RPMI7951 (cell line): Measurements from ENCODE around the gene BNIP3. TPM values are rescaled to one million over a fixed set of nuclear protein-coding genes. Genes with fewer than 3 reads are reported as not detected.

Experiments used
- DNase-seq: peaks from one replicate; pipeline ENCODE4 v3.0.0-alpha.2; 2012; ENCODE audit warnings: low read depth
- total RNA-seq: library from RNA; depleted of rRNA; stranded (reverse); fragments of >200 nt; shearing (Covaris generic); gene quantifications from 2 replicates; pipeline ENCODE4 v1.2.3, GENCODE V29; 2014

The BNIP3 gene
- total RNA-seq, 1 experiment from 2014 or later, result 314 TPM

GRCh38 chr10:131978851-131979250 lies 2.9 kb downstream of the BNIP3 start:
- DNase-seq, result no peak

GRCh38 chr10:131978366-131978765 lies 3.4 kb downstream of the BNIP3 start:
- no peak for DNase-seq

- DNase-seq, result no peak
Measured at GRCh38 chr10:131977323-131978096, 4.2 kb downstream of the BNIP3 start.

GRCh38 chr10:131975796-131976195 lies 5.9 kb downstream of the BNIP3 start:
- no peak for DNase-seq

- DNase-seq, result no peak
Measured at GRCh38 chr10:131975003-131975402, 6.7 kb downstream of the BNIP3 start.

GRCh38 chr10:131974034-131974817 lies 7.5 kb downstream of the BNIP3 start:
- DNase-seq, result no peak

- no peak for DNase-seq
Measured at GRCh38 chr10:131973160-131973951, 8.4 kb downstream of the BNIP3 start.

GRCh38 chr10:131972474-131973071 lies 9.2 kb downstream of the BNIP3 start:
- no peak for DNase-seq

GRCh38 chr10:131971591-131971990 lies 10.1 kb downstream of the BNIP3 start:
- DNase-seq, result no peak

GRCh38 chr10:131970946-131971345 lies 10.8 kb downstream of the BNIP3 start:
- DNase-seq, result no peak

GRCh38 chr10:131968949-131969348 lies 12.8 kb downstream of the BNIP3 start:
- no peak for DNase-seq

GRCh38 chr10:131964298-131964697 lies 17.4 kb downstream of the BNIP3 start:
- DNase-seq, result no peak

GRCh38 chr10:131963811-131964210 lies 17.9 kb downstream of the BNIP3 start:
- DNase-seq, result no peak

GRCh38 chr10:131963350-131963749 lies 18.4 kb downstream of the BNIP3 start:
- no peak for DNase-seq

- no peak for DNase-seq
Measured at GRCh38 chr10:131961777-131962662, 19.7 kb downstream of the BNIP3 start.

- DNase-seq, result no peak
Measured at GRCh38 chr10:131961047-131961776, 20.5 kb downstream of the BNIP3 start.

- DNase-seq, result no peak
Measured at GRCh38 chr10:131960631-131961046, 21.1 kb downstream of the BNIP3 start.

GRCh38 chr10:131959841-131960240 lies 21.9 kb downstream of the BNIP3 start:
- no peak for DNase-seq

- DNase-seq, result no peak
Measured at GRCh38 chr10:131955591-131956340, 26.0 kb downstream of the BNIP3 start.
